ENCODE data around the gene CDC42BPB. TPM values are rescaled to one million over a fixed set of nuclear protein-coding genes. Genes with fewer than 3 reads are reported as not detected.

Gene CDC42BPB
- total RNA-seq, 1 experiment from 2014 or later: 103 TPM

- H3K23ac ChIP-seq (ENCODE audit: insufficient read length, low read depth, low read length): no peak overlapping the region
- peaks cover 9% of the 10 kb centered on the region for H3K27me3 Mint-ChIP-seq (ENCODE audit: low read depth)
- no peak overlapping the region for H2BK5ac ChIP-seq (ENCODE audit: insufficient read length, low read length)
- no peak overlapping the region for H3K14ac ChIP-seq (ENCODE audit: insufficient read depth, low read length)
- H3T11ph ChIP-seq (ENCODE audit: low read length): no peak overlapping the region
- no peaks in the 10 kb centered on the region for H3K9me3 ChIP-seq (ENCODE audit: control insufficient read depth, low read depth, low read length)
- no peaks in the 10 kb centered on the region for H3K79me1 ChIP-seq (ENCODE audit: insufficient read depth, low read depth, low read length, poor library complexity, severe bottlenecking)
- H3K9me3 Mint-ChIP-seq: no peaks in the 10 kb centered on the region
- no peak for TF ChIP-seq CTCF (conservative IDR thresholded peaks at IDR 0.05)
- H3K18ac ChIP-seq (ENCODE audit: insufficient read length, low read depth, low read length): no peak overlapping the region
- no peak overlapping the region for H2AK5ac ChIP-seq (ENCODE audit: insufficient read length, low read length)
- no peak overlapping the region for H4K91ac ChIP-seq (ENCODE audit: insufficient read length, low read depth, low read length)
- peak overlapping the region; percentile 56 to 73 for H3K4me3 Mint-ChIP-seq
- peaks cover 7 to 23% of the 10 kb centered on the region in 2 experiments for H3K4me1 Mint-ChIP-seq
- H3K4ac ChIP-seq (ENCODE audit: low read depth, low read length): no peak overlapping the region
- peak overlapping the region; percentile 45 for H3K4me2 ChIP-seq (ENCODE audit: insufficient read depth, insufficient read length, low read length)
- no peak overlapping the region for H2BK20ac ChIP-seq (ENCODE audit: low read depth, low read length, poor library complexity, severe bottlenecking)
- H3K23me2 ChIP-seq (ENCODE audit: insufficient read length, low read depth, low read length, poor library complexity, severe bottlenecking): peaks cover 4% of the 10 kb centered on the region
- no peak overlapping the region for H4K5ac ChIP-seq (ENCODE audit: insufficient read length, low read depth, low read length)
- H3K27me3 ChIP-seq (ENCODE audit: insufficient read depth, low read length): no peaks in the 10 kb centered on the region; the same call in 1 of the 2 replicates
- no peak overlapping the region for H3K9ac ChIP-seq (ENCODE audit: extremely low read depth, insufficient read length, low read length)
- H2BK12ac ChIP-seq (ENCODE audit: insufficient read length, low read depth, low read length): no peak overlapping the region
- no peaks in the 10 kb centered on the region for H3K79me2 ChIP-seq (ENCODE audit: insufficient read depth, low read length)
- DNase-seq: no peak
- H4K20me1 ChIP-seq (ENCODE audit: control insufficient read depth, insufficient read depth, insufficient read length): no peaks in the 10 kb centered on the region
- no peak overlapping the region for H3K27ac ChIP-seq (ENCODE audit: insufficient read length, low read depth, low read length)
- no peak overlapping the region for H3K56ac ChIP-seq (ENCODE audit: insufficient read length, low read depth, low read length)
- H2BK15ac ChIP-seq (ENCODE audit: low read depth, low read length): no peak overlapping the region
- no peak overlapping the region for H2BK120ac ChIP-seq (ENCODE audit: low read depth, low read length, poor library complexity, severe bottlenecking)
- no peak overlapping the region for H4K8ac ChIP-seq (replicated peaks; ENCODE audit: insufficient read length, low read depth, low read length)
- WGBS (ENCODE audit: extremely low coverage, insufficient read length, low lambda C conversion rate): no CpG with 5 or more reads among the region's 12 CpGs
- no peak overlapping the region for H2AFZ ChIP-seq (ENCODE audit: low read length)
- H3K4me1 ChIP-seq (ENCODE audit: insufficient read depth, low read length): no peaks in the 10 kb centered on the region; the same call in 1 of the 2 replicates
- no peaks in the 10 kb centered on the region for H3K36me3 Mint-ChIP-seq (ENCODE audit: insufficient read depth in 1 of 3, low read depth in 3 of 3)
- no peak overlapping the region for H3K27ac Mint-ChIP-seq
Measured at GRCh38 chr14:103090481-103091020, 33.2 kb upstream of the CDC42BPB start.

All from H9 (cell line).